ENCODE measurements around the gene COPS6.

COPS6 gene

DNA sequence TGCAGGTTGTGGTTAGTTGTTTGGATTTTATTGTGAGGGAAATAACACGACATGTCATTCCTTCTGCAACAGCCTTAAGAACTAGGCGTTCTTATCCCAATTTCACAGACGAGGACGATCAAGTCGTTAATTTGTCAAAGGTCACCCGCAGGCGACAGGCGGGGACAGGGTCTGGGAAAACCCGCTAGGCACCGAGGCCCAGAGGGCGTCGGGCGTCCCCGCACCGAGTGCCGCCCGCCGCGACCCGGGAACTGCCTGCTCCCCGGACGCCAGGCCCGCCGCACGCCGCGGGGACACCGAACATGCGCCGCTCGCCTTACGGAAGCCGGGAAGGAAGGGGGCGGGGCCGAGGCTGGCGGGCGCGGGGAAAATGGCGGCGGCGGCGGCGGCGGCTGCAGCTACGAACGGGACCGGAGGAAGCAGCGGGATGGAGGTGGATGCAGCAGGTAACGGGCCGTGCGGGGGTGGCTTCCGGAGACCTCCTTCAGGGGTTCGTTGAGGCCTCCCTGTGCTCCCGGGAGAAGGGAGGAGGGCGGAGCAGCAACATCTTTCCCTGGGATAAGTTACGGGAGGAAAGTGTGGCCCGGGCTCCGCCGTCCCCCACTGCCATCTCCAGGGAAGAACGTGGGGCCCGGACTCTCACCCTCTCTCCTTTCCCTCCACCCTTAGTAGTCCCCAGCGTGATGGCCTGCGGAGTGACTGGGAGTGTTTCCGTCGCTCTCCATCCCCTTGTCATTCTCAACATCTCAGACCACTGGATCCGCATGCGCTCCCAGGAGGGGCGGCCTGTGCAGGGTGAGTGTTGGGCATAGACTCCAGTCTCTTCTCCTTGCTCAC, at the start of gene COPS6:
COPS6 (plus strand) TSS at position 349 of the 837 bp plus-strand sequence; CDS start at position 371, 22 bp downstream.
- DNase-seq (ENCODE audit: extremely low read depth in 1 of 2, low read depth in 1 of 2) = peak; percentile 64 to 72

DNA sequence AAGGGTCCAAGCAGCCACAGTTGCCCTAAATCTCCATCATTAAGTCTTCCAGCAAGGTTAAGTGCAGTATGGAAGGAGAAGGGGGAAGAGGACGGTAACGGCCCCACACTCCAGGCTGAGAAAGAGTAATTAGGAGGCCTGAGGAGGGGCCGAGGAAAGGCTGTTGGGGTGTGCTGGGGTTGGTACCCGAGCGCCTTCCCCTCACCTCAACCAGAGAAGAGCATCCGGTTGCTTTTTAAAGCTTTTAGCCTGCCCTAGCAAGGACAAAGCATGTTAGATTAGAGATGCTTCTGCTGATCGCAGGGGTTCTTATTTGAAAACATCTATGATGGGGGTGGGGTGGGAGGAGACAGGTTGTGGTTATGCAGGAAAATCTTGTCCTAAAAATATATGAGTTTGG, 48.2 kb upstream of the COPS6 start:
- DNase-seq (ENCODE audit: extremely low read depth in 1 of 2, low read depth in 1 of 2) = no peak

DNA sequence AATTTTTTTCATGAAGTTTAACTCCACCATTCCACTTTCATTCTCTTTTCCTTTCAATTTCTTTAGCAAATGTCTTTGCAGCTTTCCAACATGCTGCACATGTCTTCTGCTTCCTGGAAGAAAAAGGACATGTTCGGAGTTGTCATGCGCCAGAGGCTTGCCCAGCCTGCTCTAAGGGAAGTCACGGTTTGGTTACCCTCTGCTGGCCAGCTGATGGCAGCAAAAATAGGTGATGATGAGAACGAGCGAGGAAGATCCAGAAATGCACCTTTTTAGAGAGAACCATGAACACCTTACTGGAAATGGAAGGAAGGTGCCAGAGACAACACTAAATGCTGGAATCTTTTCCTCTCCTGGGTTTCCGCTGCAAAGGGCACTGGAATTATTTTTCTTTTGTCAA, 44.1 kb upstream of the COPS6 start:
- no peak for DNase-seq (ENCODE audit: extremely low read depth in 1 of 2, low read depth in 1 of 2)

DNA sequence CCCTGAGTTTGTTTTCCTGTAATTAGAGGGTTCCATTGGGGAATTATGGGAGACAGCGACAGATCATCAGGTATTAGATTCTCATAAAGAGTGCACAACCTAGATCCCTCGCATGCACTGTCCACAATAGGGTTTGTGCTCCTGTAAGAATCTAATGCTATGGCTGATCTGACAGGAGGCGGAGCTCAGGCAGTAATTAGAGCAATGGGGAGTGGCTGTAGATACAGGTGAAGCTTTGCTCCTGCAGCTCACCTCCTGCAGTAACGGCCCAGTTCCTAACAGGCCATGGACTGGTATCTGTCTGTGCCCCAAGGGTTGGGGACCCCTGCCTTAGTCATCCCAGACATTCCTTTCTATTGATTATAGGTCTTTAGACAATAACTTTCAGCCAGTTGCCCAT, 40.1 kb upstream of the COPS6 start:
- no peak for DNase-seq (ENCODE audit: extremely low read depth in 1 of 2, low read depth in 1 of 2)

DNA sequence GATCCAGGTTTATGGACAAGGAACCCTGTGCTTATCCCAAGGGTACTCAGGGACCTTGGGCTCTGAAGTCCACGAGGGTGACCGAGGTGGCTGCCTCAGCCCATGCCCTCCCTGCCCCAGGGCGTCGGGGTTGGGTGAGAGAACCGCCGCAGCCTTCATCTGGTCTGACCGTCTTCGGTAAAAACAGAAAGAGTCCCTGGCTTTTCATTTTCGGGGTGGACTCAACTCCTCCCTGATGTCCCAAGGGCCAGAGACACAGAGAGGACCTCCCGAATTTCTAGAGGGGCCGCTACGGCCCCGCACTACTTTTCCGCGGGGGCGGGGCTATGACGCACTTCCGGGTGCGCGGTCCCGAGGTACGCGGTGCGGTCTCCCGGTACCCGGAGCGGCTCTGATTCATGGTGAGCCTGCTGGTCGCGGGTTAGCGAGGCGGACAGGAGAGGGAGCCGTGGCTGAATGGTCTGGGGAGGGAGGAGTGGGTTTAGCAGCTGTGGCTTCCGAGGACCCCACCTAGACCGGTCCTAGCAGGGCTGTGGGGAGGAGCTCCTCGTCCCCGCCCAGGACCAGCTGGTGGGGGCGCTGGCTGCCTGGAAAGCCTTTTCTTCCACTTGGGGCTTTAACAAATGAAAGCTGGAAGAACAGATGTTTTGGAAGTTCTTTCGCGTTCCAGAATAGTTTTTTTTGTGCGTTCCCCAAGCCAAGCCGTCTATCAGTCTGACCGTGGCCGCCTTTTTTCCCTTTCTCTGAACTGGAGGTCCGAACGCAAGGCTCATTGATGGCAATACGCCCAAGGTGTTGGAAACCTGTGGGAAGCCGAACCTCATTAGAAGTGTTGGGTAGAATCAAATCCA, 39.1 kb upstream of the COPS6 start, which contains the start of gene ZSCAN21:
ZSCAN21 (plus strand) TSS at position 334 of the 851 bp plus-strand sequence. CDS start 7,233 bp downstream, outside the sequence.
- peak; percentile 70 to 72 for DNase-seq (ENCODE audit: extremely low read depth in 1 of 2, low read depth in 1 of 2)

DNA sequence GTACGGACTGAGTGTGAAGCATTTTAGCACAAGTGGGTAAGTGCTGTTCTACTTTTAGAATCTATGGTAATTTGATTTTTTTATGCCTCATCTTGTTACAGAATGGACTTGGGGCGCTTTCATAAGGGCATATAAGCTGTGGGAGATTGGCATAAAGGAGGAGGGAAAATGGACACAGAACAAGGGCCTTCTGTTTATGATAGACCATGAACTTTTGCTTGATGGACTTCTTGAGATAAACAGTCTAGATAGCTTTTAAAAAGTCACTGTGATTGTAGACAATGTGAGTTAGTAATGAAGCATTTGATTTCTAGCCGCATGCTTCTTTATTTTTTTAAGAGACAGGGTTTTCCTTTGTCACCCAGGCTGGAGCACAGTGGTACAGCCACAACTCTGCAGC, 37.2 kb upstream of the COPS6 start:
- no peak for DNase-seq (ENCODE audit: extremely low read depth in 1 of 2, low read depth in 1 of 2)

DNA sequence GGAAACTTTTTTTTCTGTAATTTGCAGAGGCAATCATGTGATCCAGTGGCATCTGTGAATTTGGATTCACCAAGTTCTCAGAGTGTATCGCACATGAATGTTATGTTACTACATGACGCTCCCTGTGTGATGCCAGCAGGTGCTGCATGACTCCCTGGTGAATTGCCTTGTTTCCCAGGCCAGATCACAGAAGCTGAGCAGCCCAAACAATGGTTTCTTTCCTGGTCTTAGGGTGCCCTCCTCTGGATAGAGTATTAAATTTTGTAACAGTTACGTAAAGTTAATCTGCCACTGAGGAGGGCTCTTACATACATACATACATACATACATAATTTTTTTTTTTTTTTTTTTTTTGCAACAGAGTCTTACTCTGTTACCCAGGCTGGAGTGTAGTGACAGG, 35.6 kb upstream of the COPS6 start:
- no peak for DNase-seq (ENCODE audit: extremely low read depth in 1 of 2, low read depth in 1 of 2)

DNA sequence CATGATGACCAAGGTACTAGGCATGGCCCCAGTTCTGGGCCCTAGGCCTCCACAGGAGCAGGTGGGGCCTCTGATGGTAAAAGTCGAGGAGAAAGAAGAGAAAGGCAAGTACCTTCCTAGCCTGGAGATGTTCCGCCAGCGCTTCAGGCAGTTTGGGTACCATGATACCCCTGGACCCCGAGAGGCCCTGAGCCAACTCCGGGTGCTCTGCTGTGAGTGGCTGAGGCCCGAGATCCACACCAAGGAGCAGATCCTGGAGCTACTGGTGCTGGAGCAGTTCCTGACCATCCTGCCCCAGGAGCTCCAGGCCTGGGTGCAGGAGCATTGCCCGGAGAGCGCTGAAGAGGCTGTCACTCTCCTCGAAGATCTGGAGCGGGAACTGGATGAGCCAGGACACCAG, 31.8 kb upstream of the COPS6 start:
- no peak for DNase-seq (ENCODE audit: extremely low read depth in 1 of 2, low read depth in 1 of 2)

DNA sequence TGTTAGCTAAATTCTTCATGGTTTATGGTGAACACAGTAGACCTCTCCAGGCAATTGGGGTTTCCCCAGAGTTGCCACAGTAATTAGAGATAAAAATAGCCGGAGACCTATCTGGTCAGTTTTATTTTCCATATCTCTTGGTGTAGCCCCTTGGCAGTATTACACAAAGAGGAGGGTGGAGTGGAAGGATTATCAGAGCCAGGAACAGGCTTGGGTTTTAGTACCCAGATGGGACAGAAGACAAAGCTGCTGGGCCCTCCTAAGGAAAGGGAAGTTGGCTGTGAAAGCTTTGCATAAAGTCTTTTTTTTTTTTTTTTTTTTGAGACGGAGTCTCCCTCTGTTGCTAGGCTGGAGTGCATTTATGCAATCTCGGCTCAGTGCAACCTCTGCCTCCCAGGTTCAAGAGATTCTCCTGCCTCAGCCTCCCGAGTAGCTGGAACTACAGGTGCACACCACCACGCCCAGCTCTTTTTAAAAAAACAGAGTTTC, 29.5 kb upstream of the COPS6 start:
- DNase-seq (ENCODE audit: extremely low read depth in 1 of 2, low read depth in 1 of 2) = no peak

DNA sequence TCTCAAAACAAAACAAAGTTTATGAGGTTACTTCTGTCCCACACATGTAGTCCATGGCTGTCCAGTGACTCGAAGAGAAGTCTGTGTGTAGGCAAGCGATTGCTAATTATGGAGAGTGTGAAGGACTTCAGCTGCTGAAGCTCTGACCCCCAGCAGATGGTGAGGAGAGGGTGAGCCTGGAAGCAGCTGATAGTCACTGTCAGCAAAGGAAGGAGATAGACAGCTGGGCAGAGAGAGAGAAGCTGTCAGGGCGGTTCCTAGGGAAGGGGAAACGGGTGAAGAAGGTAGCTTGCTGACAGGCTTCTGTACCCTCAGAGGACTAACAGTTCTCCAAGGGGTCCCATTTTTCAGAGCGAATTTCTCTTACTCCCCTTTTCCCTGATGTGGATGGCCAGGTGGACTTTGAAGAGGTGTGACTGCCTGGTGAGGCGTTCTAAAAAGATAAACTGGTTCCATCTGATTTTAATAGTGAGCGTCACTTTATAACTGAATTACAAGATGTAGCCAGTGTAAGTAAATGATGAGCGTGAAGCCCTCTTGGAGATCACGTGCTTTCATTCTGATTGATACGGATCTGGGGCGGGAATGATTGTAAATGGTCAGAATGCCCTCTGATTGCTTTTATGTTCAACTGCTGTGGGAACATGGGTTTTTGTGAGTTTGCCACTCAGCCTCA, 27.1 kb upstream of the COPS6 start:
- DNase-seq (ENCODE audit: extremely low read depth in 1 of 2, low read depth in 1 of 2) = no peak

DNA sequence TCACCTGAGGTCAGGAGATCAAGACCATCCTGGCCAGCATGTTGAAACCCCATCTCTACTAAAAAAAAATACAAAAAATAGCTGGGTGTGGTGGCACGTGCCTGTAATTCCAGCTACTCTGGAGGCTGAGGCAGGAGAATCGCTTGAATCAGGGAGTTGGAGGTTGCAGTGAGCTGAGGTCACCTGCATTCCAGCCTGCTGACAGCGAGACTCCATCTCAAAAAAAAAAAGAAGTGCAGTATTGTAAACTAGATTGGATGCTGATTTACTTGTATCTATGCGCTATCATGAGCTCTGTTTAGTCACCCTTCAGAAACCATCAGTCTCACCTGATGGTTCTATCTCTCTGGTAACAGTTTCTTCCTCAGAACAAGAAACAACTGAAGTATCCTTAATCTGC, 25.4 kb upstream of the COPS6 start:
- DNase-seq (ENCODE audit: extremely low read depth in 1 of 2, low read depth in 1 of 2) = no peak

DNA sequence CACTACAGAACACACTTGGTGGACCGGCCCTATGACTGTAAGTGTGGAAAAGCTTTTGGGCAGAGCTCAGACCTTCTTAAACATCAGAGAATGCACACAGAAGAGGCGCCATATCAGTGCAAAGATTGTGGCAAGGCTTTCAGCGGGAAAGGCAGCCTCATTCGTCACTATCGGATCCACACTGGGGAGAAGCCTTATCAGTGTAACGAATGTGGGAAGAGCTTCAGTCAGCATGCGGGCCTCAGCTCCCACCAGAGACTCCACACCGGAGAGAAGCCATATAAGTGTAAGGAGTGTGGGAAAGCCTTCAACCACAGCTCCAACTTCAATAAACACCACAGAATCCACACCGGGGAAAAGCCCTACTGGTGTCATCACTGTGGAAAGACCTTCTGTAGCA, 24.6 kb upstream of the COPS6 start:
- DNase-seq (ENCODE audit: extremely low read depth in 1 of 2, low read depth in 1 of 2) = no peak

DNA sequence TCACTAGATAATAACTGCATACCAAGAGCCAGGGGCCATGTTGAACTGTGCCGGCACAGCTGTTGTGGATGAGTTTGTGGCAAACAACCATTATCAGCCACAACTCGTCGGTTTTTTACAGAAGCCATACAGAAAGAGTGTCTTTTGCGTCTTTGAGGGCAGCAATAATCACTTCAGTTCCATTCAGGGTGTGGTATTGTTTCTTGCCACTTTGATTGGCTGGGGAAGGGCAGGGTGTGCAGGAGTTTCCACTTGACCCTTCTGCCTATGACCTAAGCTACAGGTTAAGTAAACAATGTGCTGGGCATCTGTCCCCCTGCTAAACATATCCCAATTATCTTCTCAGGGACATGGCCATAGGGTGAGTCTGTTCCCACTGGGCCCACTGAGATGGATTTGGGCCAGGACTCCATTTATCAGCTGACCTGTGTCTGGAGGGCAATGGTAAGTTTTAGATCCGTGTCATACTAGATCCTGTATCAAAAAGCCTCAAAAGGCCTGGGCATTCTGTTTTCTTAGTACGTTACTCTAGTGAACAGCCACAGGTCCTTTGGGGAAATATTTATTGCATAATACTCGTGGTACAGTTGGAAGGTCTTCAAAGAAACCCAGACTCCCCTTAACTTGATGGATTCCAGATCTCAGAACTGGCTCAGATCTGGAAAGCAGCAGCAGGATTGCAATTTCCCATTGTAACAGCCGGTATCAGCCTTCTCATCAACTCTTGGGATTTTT, 23.1 kb upstream of the COPS6 start:
- no peak for DNase-seq (ENCODE audit: extremely low read depth in 1 of 2, low read depth in 1 of 2)

DNA sequence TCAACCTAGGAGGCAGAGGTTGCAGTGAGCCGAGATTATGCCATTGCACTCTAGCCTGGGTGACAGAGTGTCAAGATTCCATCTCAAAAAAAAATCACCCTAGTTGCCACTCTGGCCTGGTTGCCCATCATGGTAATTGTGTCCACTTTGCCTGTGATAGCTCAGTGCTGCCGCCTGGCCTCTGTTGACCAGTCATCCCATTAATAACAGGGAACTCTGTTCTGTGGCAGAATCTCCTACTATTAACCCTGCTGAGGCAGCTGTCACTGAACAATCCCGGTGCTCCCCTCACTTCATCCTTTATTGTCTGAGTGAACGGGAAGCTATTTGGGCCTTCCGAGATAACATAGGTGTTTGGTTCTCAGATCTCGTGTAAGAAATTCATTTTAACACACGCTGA, 21.8 kb upstream of the COPS6 start:
- no peak for DNase-seq (ENCODE audit: extremely low read depth in 1 of 2, low read depth in 1 of 2)

DNA sequence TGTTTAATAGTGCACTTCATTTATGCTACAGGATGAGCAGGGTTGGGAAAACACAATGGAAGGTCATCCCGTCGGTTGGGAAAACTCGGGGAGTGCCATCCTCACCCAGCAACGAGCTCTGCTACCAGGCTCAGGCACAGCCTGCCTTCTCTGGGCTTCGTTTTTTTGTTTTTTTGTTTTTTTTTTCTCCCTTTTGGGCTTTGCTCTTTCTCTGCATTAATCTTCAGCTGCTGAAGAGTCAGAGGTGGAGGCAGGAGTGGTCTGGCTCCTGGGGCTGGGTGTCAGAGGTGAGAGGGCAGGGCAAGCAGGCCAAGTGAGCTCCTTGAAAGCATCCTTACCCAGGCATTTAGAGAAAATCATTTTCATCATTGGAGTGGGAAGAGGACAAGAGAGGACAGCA, 18.8 kb upstream of the COPS6 start:
- no peak for DNase-seq (ENCODE audit: extremely low read depth in 1 of 2, low read depth in 1 of 2)

DNA sequence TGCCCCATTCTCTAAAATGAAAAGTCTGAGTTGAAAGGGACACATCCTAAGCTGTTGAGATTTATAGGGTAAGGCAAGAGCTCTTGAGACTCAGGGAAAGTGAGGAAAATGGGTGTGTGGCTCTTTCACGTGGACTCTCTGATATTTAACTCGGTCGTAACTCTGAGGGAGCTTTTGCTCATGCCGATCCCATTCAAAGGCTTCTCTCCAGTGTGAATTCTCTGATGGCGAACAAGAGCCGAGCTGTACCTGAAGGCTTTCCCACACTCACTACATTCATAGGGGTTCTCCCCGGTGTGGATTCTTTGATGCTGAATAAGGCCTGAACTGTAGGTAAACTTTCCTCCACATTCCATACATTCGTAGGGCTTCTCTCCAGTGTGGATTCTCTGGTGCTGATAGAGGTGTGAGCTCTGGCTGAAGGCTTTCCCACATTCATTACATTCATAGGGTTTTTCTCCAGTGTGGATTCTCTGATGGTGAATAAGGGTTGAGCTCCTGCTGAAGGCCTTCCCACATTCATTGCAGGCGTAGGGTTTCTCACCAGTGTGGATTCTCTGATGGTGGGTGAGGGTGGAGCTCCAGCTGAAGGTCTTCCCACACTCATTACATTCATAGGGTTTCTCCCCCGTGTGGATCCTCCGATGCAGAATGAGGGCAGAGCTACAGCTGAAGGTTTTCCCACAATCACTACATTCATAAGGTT, 17.6 kb upstream of the COPS6 start:
- DNase-seq (ENCODE audit: extremely low read depth in 1 of 2, low read depth in 1 of 2) = no peak

DNA sequence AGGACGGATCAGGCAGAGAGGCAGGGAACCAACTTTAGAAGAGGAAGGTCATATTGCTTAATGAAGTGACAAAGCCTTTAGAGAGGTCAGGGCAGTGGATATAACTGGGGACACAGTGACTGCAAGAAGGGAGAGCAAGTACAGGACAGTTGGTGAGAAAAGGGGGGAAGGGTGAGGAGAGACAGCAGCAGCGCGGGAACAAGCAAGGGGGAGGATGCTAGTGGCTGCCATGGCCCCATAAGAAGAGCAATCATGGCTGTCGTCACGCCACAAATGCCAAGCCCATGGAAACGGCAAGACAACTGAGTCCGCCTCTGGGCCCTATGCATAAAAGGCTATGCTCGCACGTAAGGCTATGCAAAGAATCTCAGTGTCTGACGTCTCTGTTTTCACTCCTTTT, 16.3 kb upstream of the COPS6 start:
- DNase-seq (ENCODE audit: extremely low read depth in 1 of 2, low read depth in 1 of 2) = no peak

DNA sequence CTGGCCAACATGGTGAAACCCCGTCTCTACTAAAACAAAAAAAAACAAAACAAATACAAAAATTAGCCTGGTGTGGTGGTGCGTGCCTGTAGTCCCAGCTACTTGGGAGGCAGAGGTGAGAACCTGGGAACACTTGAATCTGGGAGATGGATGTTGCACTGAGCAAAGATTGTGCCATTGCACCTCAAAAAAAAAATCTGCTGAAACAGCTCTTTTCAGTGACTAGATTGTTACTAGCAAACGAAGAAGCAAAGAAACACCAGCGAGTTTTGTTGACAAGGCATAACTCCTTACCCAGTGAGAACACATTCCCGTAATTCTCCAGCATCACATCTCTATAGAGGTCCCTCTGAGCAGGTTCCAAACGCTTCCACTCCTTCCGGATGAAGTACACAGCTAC, 13.9 kb upstream of the COPS6 start:
- no peak for DNase-seq (ENCODE audit: extremely low read depth in 1 of 2, low read depth in 1 of 2)

DNA sequence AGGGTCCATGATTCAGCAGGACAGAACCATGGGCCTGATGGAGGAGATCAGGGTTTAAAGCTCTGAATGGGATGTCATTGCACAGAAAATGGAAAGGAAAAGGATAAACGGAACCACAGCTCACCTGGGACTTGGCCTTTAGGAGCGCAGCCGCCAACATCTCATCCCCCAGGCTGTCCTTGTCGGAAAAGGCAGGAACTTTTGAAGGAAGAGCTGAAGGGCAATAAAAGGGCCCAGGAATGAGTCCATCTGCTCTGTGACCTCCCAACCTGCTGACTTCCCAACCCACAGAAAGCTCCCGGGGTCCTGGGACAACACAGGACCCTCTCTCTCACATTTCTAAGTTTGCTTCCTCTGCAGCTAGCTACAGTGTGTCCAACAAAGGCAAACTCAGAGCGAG, 13.4 kb upstream of the COPS6 start:
- DNase-seq (ENCODE audit: extremely low read depth in 1 of 2, low read depth in 1 of 2) = no peak

DNA sequence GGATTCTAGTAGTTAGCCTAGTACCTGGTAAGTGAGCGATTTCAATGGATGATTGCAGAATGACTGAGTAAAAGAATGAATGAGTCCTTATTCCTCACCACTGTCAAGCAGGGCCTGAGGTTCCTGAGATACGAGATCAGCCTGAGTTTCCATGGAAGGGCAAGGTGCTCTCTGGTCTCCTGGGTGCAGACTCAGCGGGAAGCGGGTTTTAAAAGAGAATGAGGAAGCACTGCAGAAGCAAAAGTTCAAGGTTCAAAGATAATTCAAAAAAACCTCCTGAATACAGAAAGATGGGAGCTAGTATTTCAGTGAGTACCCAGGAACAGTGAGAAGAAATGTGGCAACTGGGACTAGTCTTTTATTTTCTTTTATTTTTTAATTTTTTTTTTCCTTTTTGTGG, 11.6 kb upstream of the COPS6 start:
- no peak for DNase-seq (ENCODE audit: extremely low read depth in 1 of 2, low read depth in 1 of 2)
